Breast epithelium (tissue), 4 donors: ENCODE results near the gene AGAP1. TPM values are rescaled to one million over a fixed set of nuclear protein-coding genes. Genes with fewer than 3 reads are reported as not detected.

Source experiments
- DNase-seq, 2 donors: peaks; one replicate each; pipeline ENCODE4 v3.0.0-alpha.2; 2019; ENCODE audit warnings: low spot score in 2 of 2
- H3K27ac ChIP-seq, 2 donors: fragments of 200-600 bp; sonication (generic) in 1 of 2; one replicate each; pipeline ENCODE4 v1.5.1; 2016 to 2019; ENCODE audit warnings: mild to moderate bottlenecking in 1 of 2
- H3K27me3 ChIP-seq, 2 donors: fragments of 200-600 bp; sonication (generic) in 1 of 2; one replicate each; pipeline versions ENCODE4 v1.5.1 to v1.6.0; 2017 to 2019; ENCODE audit warnings: control low read depth in 1 of 2, mild to moderate bottlenecking in 1 of 2
- H3K36me3 ChIP-seq: fragments of 200-600 bp; one replicate; pipeline ENCODE4 v1.5.1; 2019
- H3K4me1 ChIP-seq, 2 donors: fragments of 200-600 bp; sonication (generic); one replicate each; pipeline ENCODE4 v1.5.1; 2016 to 2019; ENCODE audit warnings: control low read depth in 1 of 2
- H3K4me3 ChIP-seq, 3 donors: fragments of 200-600 bp; sonication (generic); 1 replicate in 2 of 3; 2 replicates in 1 of 3; pipeline ENCODE4 v1.5.1; 2016 to 2019; ENCODE audit warnings: mild to moderate bottlenecking in 3 of 3, moderate library complexity in 2 of 3
- H3K9me3 ChIP-seq, 2 donors: fragments of 200-600 bp; sonication (generic) in 1 of 2; one replicate each; pipeline ENCODE4 v1.5.1; 2016 to 2019; ENCODE audit warnings: control low read depth in 1 of 2
- POLR2A ChIP-seq: fragments of 450-650 bp; IDR thresholded peaks from one replicate; pipeline ENCODE4 v1.6.1; 2016; ENCODE audit warnings: antibody characterized with exemption, mild to moderate bottlenecking, moderate library complexity
- POLR2AphosphoS5 ChIP-seq, 3 donors: sonication (generic); formaldehyde crosslinking; IDR thresholded peaks; one replicate each; pipeline ENCODE4 v1.6.1; 2017; ENCODE audit warnings: antibody characterized with exemption in 3 of 3
- intact Hi-C: fragments of 100-400 bp; cut with DNase I; formaldehyde crosslinking; loops from one replicate; pipeline ENCODE4 v1.15.1; 2023; ENCODE audit warnings: low total_unique reads
- total RNA-seq, 3 donors: library from RNA; depleted of rRNA; stranded (reverse); fragments of >200 nt; gene quantifications; one replicate each; pipeline ENCODE4 v1.1.0, GENCODE V29; 2016
- TF ChIP-seq, protein P1 (sequence below), 3 donors: fragments of 450-650 bp; IDR thresholded peaks; one replicate each; pipeline ENCODE4 v1.5.1; 2016 to 2017; ENCODE audit warnings: antibody characterized with exemption in 3 of 3, mild to moderate bottlenecking in 3 of 3, moderate library complexity in 3 of 3

Gene AGAP1
- total RNA-seq, 3 donors from 2014 or later: 19.7 to 27.1 (median 25.9) TPM

DNA sequence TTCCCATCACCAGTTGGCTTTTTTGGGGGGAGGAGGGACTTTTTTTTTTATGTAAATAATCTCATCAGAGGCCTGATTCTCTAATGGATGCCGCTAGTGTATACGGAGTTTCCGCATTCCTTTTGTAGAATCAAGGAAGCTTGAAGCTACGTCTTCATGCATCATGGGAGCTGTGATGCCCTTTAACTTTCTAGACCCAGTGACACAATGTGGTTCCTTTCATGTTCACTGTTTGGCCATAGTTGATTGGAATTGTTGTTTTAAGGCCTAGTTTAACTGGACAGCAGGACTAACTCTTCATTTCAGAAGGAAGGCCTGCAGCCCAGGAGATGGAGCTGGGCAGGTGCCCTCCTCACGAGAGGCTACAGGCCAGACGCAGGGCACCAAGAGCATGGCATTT is 287.9 kb downstream of the AGAP1 start:
- DNase-seq: no peak
- TF ChIP-seq POLR2A (no peak), POLR2AphosphoS5 (IDR thresholded peaks at IDR 0.05) (no peak)
- TF ChIP-seq, protein P1, sequence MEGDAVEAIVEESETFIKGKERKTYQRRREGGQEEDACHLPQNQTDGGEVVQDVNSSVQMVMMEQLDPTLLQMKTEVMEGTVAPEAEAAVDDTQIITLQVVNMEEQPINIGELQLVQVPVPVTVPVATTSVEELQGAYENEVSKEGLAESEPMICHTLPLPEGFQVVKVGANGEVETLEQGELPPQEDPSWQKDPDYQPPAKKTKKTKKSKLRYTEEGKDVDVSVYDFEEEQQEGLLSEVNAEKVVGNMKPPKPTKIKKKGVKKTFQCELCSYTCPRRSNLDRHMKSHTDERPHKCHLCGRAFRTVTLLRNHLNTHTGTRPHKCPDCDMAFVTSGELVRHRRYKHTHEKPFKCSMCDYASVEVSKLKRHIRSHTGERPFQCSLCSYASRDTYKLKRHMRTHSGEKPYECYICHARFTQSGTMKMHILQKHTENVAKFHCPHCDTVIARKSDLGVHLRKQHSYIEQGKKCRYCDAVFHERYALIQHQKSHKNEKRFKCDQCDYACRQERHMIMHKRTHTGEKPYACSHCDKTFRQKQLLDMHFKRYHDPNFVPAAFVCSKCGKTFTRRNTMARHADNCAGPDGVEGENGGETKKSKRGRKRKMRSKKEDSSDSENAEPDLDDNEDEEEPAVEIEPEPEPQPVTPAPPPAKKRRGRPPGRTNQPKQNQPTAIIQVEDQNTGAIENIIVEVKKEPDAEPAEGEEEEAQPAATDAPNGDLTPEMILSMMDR (IDR thresholded peaks at IDR 0.05): no peak
- H3K9me3 ChIP-seq: no peaks in the 10 kb centered on the region
- no peaks in the 10 kb centered on the region for H3K36me3 ChIP-seq
- H3K27me3 ChIP-seq: no peaks in the 10 kb centered on the region
- H3K4me3 ChIP-seq: no peak overlapping the region
- intact Hi-C loops: no loop called here
- no peaks in the 10 kb centered on the region for H3K4me1 ChIP-seq
- H3K27ac ChIP-seq: no peak overlapping the region

DNA sequence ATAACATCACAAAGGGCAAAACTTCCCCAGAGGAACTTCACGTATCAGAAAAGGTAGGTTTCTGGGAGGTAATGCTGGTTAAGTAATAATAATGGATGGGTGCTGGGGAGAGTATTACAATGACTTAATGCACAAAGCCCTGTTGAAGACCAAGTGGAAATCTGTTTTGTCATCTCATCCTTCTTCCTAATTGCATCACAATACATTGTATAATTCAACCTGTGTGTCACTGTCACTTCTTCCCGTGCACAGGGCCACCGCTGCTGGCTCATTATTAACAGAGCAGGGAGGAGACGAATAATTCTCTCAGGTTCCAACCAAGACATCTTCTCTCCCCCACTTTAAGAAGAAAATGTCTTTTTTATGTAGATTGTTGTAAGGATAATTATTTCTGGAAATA is 290.9 kb downstream of the AGAP1 start:
- TF ChIP-seq, protein P1 (IDR thresholded peaks at IDR 0.05): no peak
- TF ChIP-seq POLR2A (no peak), POLR2AphosphoS5 (IDR thresholded peaks at IDR 0.05) (no peak)
- H3K4me3 ChIP-seq: no peak overlapping the region
- no peak overlapping the region for H3K27ac ChIP-seq
- H3K27me3 ChIP-seq: no peaks in the 10 kb centered on the region
- H3K36me3 ChIP-seq: no peaks in the 10 kb centered on the region
- no peaks in the 10 kb centered on the region for H3K4me1 ChIP-seq
- DNase-seq: no peak
- H3K9me3 ChIP-seq: no peaks in the 10 kb centered on the region
- intact Hi-C loops: no loop called here

DNA sequence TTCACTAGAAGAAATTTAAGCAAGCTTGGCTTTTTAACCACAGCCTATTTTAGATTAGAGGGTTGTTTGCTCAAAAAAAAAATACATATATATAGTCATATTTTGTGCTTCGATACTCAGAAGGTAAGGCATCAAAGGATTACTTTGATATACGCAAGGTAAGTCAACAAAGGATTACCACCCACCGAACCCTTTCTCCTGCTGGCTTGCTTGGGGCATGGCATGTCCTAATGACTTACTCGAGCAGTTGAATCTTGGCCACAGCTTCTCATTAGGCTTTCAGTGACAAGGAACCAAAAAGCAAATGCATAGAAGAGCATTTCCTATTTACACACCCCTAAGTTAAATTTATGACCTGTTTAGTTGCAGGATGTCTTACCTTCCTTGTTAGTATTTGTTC is 295.7 kb downstream of the AGAP1 start:
- TF ChIP-seq POLR2AphosphoS5 (IDR thresholded peaks at IDR 0.05) (no peak), POLR2A (no peak)
- TF ChIP-seq, protein P1 (IDR thresholded peaks at IDR 0.05): no peak

DNA sequence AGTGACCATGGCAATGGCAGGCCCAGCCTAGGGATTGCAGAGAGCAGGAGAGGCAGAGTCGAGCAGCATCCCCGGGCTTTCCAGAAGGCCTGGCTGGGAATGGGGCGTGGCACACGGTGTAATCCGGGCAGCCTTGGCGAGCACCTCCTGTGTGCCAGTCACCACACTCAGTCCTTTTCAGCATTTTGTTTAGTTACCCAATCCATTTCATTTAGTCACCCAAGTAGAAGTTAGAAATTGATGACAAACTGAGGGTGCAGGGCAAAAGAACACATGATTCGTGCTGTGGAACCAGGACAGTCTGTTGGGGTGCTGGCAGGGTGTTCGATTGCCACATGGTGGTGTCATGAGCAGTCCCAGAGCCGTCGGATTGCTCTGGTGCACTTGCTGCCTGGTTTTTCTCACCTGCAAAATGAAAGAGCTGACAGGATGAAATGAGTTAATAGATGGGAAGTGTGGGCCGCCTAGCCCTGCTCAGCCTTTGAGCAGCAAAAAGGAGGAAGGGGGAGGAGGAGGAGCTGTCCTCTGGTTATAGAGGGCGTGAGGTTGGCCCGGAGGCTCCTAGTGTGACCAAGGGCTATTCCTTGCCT is 299.4 kb downstream of the AGAP1 start:
- Histone ChIP-seq H3K9me3 (no peaks in the 10 kb centered on the region), H3K27ac (no peak overlapping the region), H3K27me3 (no peaks in the 10 kb centered on the region), H3K36me3 (no peaks in the 10 kb centered on the region), H3K4me3 (no peak overlapping the region), H3K4me1 (no peaks in the 10 kb centered on the region)
- intact Hi-C loops: no loop called here
- TF ChIP-seq, protein P1 (IDR thresholded peaks at IDR 0.05): no peak
- no peak for TF ChIP-seq POLR2A
- no peak for DNase-seq

More for the DNA sequence above, 295.7 kb downstream of the AGAP1 start:
- no peak for DNase-seq
- H3K36me3 ChIP-seq: no peaks in the 10 kb centered on the region
- no peak overlapping the region for H3K4me3 ChIP-seq
- no peaks in the 10 kb centered on the region for H3K4me1 ChIP-seq
- intact Hi-C loops: no loop called here
- H3K27me3 ChIP-seq: no peaks in the 10 kb centered on the region
- no peak overlapping the region for H3K27ac ChIP-seq
- no peaks in the 10 kb centered on the region for H3K9me3 ChIP-seq

DNA sequence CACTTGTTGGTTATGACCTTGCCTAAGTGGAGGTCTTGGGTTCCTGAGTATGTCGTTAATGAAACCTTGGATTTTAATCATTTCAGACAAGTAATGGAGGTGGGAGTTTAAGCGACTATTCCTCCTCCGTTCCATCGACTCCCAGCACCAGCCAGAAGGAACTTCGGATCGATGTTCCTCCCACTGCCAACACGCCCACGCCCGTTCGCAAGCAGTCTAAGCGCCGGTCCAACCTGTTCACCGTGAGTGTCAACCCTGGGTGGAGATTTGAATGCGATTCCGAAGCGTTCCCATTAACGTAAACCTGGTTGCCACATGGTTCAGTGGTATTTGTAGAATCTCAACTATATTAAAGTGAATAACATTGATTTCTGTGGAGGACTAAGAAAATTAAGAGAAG is 305.4 kb downstream of the AGAP1 start:
- Histone ChIP-seq H3K9me3 (no peaks in the 10 kb centered on the region), H3K36me3 (no peaks in the 10 kb centered on the region), H3K4me3 (no peak overlapping the region), H3K4me1 (no peaks in the 10 kb centered on the region), H3K27me3 (no peaks in the 10 kb centered on the region), H3K27ac (no peak overlapping the region)
- DNase-seq: no peak
- no peak for TF ChIP-seq POLR2AphosphoS5 (IDR thresholded peaks at IDR 0.05)
- no peak for TF ChIP-seq POLR2A
- TF ChIP-seq, protein P1 (IDR thresholded peaks at IDR 0.05): no peak
- intact Hi-C loops: no loop called here
